EH (cell line): Measurements from ENCODE around the gene RASSF1.
A peak's percentile ranks its signal among the peaks of the same experiment; 100 is the strongest.
"Not testable (repeated sequence)": the region's sequence is repeated elsewhere in the genome, so short reads cannot be mapped to it uniquely, and the experiment has no call there.

Source experiments
- DNase-seq: peaks from one replicate; pipeline ENCODE4 v3.0.0-alpha.2; 2015; ENCODE audit warnings: low read depth

The RASSF1 gene

DNA sequence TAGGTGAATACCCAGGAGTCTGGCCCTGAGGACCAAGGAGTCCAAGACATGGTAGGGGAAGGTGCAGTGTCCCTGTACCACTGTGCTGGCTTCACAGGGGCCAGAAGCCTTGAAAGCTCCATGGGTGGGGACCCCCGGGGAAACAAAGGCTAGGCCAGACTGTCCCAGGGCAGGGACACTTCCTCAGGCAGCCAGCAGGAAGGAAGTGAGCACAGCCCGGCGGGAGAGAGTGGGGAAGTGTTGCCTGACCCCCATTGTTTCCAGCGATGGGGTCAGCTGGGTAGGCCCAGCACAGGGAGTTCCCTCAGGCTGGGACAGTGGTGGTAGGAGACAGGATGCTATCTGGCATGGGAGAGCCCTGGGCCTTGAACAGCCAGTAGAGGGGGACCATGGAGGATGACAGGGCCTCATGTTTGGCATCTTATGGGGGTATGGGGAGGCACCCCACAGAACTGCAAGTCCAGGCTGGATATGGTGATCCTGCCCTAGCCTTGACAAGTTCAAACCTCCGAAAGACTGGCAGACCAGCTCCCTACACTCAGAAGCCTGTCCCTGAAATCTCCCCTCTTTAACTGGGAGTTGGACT, 16.9 kb downstream of the RASSF1 start:
- DNase-seq, result no peak

DNA sequence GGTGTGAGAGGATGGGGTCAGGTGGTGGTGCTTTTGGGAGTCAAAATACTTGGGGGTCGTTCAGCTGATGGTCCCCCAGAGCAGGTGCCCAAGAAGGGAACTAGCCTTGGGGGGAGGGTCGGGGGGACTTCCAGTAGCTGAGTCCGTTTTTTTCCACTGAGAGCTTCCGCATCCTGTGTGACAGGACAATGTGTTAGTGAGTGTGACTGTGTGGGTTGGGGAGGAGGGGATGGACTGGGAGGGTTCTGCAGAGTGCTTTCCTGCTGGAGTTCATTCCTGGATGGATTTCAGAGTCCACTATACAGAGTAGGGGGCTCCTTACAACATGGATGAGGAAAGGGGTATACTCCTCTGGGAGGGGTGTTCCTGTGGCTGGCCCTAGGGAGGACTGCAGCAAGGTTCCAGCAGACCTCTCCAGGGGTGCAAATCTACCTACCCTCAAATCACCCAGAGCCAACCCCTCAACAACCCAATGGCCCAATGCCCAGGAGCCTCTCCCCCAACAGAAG, 17.5 kb downstream of the RASSF1 start:
- no peak for DNase-seq

DNA sequence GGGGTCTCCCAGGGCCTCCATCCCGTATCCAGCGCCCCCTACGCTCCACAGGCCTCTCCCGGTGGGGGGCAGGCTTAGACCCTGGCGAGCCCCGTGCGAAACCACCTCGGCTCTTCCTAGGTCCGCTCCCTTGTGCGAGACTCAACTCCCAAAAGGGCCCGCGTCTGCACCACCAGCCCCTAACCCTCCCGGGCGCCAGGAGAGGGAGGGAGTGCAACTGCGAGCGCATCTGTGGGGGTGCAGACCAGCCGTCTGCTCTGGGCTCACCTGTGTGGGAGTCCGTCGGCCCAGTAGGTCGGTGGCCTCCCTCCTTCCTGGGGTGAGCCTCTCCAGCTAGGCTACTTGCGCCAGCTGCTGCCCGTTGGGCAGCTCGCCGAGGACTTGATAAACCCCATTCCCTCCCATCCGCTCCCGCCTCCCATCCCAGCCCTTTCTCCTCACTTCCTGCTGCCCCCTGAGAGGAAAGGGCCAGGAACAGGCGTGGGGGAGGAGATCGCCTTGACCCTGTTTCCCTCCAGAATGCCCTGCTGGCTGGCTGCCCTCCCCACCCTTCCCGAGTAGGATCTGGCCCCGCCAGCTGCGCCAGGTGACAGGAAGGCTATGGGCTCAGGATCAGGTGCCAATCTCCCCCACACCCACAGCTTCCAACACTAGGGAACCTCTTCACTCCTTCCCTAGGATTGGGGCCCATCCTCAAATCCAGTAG, 18.1 kb downstream of the RASSF1 start, which contains the start of gene HYAL2:
Gene HYAL2, minus strand, starts transcription at position 360 of the 706 bp plus-strand sequence. CDS start 2,256 bp downstream, outside the sequence.
- DNase-seq, result no peak

DNA sequence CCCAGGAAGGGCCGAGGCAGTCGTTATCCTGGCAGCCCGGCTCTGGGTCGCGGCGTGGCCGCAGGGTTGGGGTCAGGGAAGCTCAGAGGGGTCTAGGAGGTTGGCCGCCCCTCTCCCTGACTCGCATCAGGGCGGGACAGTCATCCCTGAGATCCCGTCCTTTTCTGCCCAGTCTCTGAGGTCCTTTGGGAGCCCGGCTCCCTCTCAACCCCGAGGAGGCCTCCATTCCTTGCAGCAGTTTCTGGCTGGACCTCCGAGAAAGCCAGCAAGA, 18.6 kb downstream of the RASSF1 start:
- DNase-seq, result no peak

DNA sequence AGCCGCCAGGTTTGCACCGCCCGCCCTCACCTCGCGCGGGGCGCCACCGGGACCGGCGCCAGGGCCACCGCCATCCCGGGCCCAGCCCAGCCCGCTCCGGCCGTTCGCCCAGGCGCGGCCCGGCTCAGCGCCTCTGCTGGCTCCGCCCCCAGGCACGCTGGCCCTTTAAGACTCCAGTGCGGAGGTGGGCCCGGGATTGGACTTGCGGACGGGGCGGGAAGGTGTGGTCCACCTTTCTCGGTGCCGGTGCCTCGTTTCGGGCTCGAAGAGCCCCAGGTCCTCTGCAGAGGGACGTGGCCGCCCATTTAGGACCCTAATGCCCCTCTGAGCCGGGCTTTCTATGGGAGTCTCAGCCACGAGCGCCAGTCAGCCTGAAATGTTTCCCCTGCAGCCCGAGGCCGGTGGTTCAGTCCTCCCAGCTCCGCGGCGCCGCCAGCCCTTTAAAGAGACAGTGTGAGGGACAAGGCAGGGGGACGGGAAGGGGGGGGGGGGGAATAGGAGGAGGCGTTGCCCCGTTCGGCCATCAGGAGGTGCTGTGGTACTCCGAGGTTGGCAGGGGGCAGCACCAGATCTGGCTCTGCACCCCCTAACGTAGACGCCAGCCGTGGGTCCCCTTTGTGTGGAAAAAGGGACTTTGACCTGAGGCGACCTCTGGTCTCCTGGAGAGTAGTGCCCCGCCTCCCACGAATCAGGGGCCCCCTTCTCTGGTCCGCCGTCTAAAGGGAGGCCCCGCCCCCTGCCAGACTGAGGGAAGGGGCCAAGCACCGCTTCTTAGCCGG, 19.1 kb downstream of the RASSF1 start:
- peak; percentile 90 for DNase-seq

DNA sequence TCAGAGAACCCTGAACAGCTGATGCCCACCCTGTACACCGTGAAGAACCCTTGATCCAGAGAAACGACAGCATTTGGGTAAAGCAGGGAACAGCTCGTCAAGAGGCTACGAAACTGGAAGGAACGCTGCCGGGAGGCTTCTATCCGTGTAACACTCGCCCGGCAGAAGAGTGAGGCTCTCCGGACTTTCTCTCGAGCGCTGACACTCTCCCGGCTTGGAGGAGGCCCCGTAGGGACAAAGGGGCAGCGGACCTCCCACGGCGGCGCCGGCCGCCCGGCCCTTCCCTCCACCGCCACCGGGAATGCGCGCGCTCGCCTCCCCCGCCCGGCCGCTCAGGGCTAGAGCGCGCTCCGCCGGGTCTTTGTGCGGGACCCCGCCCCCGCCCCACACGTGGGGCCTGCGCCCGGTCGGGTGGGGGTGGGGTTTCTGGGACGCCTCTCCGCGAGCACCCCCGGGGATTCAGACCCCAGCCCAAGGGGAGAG, 19.7 kb downstream of the RASSF1 start:
- peak; percentile 75 for DNase-seq

DNA sequence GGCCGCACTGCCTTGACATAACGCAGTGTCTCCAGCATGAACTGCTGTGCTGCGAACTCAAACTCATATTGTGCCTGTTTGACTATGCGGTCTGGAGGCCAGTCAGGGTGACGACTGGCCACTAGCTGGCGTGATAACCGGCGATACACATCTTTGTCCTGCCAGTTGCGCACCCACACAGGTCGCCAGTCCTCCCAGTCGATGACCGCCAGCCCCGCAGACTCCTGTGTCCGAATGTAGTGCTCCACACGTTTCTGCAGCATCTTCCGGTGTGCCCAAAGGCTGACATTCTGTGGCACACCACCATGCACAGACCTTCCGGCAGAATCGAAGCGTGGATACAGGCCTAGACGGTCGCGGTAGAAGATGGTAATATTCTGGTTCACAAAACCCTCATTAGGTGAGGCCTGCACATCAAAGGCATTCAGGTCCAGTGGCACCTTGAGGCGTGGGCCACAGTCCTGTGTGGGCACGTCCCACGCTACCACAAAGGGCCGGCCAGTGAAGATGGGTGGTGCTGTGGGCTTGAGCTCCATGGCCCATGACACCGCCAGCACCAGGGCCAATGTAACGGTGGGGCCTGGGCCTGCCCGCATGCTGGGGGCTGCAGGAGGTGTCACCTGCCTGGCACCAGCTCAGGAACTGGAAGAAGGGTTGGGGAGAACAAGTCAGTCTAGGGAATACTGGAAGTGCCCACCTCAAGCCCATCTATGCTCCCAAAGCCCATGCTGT, 20.6 kb downstream of the RASSF1 start:
- no peak for DNase-seq

DNA sequence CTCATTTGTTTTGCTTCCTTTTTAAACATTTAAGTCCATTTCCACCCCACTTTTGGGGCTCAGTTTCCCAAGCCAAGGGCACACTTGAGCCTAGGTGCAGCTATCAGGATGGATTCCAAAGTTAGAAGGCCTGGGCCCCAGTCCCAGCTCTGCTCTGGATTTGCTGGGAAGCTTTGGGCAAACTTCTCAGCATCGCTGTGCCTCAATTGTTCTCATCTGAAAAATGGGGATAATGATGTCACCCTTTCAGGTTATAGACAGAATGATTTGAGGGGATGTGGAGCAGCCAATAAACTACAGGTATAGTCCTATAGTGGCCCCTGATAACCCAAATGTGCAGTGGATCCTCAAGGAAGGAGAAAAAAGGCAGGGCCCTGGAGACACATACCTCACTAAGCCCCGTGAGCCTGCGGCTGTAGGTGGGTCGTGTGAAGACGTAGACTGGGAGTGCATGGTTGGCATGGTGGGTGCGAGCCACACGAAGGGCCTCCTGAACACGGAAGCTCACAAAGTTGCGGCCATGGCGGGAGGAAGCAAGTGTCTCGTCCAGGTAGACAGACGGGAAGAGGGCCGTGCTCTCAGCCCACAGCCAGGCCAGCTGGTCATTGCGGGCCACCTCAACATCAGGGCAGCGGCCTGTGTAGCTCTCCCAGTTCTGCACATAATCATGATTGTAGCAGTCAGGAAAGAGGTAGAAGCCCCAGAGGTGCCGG, 21.3 kb downstream of the RASSF1 start:
- DNase-seq, result no peak

DNA sequence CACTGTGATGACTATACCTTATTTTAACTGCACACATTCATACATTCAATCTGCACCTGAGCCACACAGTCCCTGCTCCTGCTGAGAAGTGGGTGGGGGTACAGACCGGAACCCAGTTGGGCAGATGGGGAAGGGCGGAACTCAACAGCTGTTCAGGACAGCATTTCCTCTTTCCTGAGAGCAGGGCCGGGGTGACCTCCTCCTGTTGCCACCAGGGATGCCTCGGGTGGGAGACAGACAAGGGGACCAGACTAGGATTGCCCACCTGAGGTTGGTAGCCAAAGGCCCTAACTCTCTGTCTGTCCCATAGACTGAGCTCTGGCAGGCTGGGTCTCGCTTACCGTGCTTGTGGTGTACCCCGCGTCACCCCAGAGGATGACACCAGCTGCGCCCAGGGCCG, 22.0 kb downstream of the RASSF1 start:
- DNase-seq, result no peak

DNA sequence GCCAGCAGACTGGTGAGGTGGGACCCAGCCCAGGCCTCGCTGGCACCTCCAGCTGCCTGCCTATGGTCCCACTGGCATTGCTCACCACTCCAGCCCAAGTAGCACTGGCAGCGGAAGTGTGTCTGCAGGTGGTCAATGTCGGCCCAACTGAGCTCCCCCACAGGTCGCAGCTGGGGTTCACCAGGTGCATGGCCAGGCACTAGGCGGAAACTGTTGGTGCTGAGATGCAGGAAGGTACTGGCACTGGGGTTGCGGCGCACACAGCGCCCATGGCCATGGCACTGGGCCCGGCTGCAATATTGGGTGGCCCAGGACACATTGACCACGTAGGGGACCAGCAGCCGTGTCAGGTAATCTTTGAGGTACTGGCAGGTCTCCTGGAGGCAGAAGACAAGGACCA, 22.5 kb downstream of the RASSF1 start:
- no peak for DNase-seq

DNA sequence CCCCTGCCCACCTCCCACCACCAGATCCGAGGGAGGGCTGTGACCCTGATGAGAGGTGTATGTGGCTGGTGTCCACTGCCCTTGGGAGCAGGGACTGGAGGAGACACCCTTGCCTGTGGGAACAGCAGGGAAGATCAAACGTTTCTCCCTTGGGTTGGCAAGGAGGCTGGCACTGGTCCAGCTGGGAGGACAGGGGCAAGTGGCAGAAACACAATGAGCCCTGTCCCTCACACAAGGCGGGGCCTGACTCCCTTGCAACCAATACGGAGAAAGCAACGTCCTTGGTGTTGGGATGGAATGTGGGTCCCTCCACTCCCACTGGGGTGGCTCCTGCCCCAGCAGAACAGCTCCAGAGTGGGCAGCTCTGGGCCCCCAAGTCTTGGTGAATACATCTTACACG, 23.3 kb downstream of the RASSF1 start:
- no peak for DNase-seq

DNA sequence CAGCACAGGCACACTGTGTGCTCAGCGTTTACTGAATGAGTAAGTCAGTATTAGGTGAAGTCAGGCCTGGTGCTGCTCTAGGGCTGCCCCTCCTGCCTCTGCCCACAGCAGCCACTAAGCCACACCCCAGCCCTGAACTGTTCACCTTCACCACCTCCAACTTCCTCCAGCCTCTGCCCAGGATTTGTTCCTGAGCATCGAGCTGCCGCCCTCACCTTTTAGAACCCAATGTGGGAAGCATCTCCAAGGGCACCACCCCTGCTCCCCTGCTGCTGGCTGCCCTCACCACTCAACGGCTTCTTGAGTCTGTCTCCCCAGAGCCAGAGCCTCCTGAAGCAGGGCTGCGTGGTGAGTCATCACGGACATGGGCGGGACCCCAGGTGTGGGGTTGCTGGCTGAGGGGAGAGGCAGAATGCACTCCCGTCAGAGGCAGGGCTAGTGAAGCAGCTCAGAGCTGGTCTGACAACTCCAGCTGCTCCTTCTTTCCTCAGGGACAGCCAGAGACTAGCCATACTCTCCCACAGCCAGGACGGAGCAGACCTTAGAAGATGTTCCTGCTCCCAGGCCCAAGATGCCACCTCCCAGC, 23.9 kb downstream of the RASSF1 start:
- no peak for DNase-seq

DNA sequence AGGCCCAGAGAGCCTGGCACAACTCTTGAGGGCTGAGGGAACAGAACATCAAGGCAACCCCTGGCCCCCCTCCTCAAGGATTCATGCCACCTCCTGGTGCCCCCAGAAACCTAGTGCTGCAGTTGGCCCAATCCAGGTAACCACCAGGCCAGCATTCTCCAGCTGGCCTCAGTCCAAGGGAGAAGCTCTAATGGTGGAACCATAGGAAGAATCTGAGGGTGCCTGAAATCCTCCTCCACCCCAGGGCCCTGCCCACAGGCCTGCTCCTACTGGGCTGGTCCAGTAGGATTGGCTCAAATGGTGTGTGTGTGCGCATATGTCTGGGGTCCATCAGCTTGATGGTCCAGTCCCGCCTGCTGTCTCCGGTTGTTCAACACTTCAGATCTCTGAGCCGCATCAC, 25.8 kb downstream of the RASSF1 start:
- no peak for DNase-seq

DNA sequence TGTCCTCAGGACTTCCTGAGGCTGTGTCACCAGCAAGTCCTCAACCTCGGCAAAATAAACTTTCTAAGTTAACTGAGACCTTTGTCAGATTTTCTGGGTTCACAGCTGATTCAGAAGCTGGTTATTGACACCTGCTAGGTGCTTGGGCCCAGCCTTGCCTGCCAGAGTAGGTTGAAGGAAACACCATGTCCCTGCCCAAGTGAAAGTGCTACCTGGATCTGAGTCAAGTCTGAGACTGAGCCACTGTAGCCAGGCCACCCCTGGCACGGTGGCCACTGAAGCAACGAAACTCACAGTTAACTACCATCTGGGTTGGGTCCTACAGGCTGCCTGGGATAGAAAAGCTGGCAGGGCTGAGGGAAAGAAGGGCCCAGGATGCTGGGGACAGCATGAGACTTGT, 26.3 kb downstream of the RASSF1 start:
- no peak for DNase-seq

DNA sequence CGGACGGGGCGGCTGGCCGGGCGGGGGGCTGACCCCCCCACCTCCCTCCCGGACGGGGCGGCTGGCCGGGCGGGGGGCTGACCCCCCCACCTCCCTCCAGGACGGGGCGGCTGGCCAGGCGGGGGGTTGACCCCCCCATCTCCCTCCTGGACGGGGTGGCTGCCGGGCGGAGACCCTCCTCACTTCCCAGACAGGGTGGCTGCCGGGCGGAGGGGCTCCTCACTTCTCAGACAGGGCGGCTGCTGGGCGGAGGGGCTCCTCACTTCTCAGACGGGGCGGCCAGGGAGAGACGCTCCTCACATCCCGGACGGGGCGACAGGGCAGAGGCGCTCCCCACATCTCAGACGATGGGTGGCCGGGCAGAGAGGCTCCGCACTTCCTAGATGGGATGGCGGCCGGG, 28.6 kb downstream of the RASSF1 start:
- DNase-seq, result not testable (repeated sequence)

DNA sequence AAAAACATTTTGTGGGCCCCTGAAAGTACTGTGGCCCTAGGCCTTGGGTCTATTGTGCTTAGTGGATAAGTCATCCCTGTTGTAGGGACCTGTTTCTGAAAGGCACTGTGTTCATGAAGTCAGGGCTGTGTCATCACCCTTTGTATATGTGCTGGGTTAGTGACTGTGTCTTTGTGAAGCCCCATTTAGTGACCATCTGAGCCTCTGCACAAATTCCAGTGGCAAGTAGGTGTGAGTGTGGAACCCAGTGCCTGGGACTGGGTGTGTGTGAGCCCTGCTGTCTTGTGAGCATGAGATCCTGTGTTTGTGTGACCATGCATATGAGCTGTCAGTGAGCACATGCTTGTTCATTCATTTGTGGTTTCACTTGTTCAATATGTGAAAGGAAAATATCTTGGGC, 36.0 kb downstream of the RASSF1 start:
- no peak for DNase-seq

DNA sequence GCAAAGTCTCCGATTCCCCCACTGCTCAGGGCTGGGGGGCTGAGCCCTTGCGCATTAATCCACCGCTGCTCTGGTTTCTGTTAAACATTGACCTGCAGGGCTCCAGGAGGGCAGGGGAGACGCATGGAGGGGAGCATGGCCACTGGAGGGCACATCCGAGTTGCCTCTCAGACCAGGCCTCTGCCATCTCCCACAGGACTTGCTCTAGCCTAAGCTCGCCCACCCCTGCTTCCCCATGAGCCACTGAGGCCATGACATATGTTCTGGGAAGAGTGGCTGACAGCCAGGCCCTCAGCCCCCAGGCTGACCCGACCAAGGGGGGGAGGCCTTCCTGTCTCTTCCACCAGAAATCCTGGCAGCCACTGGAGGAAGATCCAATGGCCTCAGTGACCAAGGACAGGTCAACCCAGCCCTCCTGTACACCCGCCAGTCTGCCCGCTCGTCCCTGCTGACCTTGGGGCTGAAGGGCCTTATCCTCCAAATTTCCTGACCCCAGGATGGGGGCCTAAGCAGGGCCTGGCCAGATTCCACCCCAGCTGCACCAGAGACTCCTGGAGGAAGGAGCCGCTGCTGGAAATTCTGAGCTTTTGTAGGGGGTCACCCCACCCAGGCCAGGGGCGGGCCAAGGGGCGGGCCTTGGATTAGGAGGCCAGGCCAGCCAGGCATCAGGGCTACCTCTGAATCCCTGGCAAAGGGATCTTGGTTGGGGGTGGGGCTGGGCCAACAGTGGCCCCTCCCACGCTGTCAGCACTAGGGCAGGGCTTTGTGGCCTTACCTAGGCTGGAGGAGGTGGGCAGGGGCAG, 37.4 kb downstream of the RASSF1 start, which contains the start of gene HYAL1:
Gene HYAL1, minus strand, starts transcription at position 562 of the 803 bp plus-strand sequence. CDS start 618 bp downstream, outside the sequence.
- peak; percentile 23 for DNase-seq

DNA sequence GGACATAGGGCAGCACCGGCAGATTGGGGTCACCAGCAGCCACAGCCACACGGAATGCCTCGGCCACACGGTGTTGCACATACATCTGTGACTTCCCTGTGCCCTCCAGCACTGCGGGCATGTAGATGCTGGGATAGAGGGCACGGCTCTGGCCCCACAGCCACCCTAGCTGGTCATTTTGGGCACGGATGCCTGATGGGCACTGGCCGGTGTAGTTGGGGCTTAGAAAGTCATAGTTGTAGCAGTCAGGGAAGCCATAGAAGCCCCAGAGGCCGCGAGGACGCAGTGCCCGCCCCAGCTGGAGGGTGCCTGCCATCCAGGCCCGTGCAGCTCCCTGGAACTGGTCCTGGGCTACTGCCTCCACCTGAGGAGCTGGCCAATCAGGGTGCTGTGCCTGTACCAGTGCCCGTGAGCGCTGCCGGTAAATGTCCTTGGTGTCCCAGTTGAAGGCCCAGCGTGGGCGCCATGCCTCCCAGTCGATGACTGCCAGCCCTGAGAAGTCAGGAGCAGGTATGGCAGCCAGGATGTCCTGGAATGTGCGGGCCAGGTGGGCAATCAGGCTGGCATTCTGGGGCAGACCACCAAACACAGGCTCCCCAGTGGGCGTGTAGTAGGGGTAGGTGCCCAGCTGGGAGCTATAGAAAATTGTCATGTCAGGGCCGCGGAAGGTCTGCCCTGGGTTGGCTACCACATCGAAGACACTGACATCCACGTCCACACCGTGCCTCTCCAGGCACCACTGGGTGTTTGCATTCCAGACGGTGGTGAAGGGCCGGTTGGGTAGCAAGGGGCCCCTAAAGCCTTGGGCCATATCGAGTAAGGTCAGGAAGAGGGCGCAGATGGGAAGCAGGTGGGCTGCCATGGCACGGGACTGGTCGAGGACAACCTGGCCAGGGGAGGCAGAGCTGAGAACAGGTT, 38.3 kb downstream of the RASSF1 start:
- no peak for DNase-seq

DNA sequence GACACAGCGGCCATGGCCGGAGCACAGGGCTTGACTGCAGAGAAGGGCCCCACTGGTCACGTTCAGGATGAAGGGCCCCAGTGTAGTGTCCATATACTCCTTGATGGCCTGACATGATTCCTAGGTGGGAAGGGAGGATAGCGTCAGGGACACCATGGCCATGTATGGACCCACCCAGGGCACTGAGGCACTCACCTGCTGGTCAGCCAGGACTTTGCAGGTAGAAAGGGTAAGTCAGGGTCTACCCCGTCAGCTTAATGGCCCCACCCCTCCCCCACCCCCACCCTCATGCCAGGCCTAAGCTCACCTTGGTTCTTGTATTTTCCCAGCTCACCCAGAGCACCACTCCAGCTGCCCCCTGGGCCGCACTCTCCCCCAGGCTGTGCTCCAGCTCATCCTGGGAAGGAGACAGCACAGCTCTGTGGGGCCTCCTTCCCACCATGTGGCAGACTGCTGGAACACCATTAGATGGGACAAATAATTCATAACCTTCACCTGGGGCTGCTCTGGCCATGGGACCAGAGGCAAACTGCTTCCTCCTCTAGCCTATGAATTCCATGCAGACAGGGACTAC, 39.9 kb downstream of the RASSF1 start:
- no peak for DNase-seq
